IMR-90 (cell line): ENCODE results near the gene SAFB2.

ENCODE experiments used
- BHLHE40 ChIP-seq: fragments of 150-350 bp; IDR thresholded peaks from 2 replicates; pipeline ENCODE4 v1.6.1; 2016; ENCODE audit warnings: mild to moderate bottlenecking, low read depth, low read length
- CEBPB ChIP-seq: IDR thresholded peaks from 2 replicates; pipeline ENCODE4 v1.6.1; 2012; ENCODE audit warnings: low read depth, low read length, improper control_type of control experiment
- FOS ChIP-seq: fragments of 150-350 bp; IDR thresholded peaks from 2 replicates; pipeline ENCODE4 v1.6.1; 2016; ENCODE audit warnings: low read depth, low read length
- MAFK ChIP-seq: IDR thresholded peaks from 2 replicates; pipeline ENCODE4 v1.6.1; 2012; ENCODE audit warnings: low read depth, low read length, improper control_type of control experiment
- MXI1 ChIP-seq: IDR thresholded peaks from 2 replicates; pipeline ENCODE4 v1.6.1; 2012; ENCODE audit warnings: low read depth, mild to moderate bottlenecking, low read length, moderate library complexity, borderline replicate concordance
- POLR2A ChIP-seq: IDR thresholded peaks from 2 replicates; pipeline ENCODE4 v1.6.1; 2012; ENCODE audit warnings: mild to moderate bottlenecking, low read depth, low read length
- RAD21 ChIP-seq: IDR thresholded peaks from 2 replicates; pipeline ENCODE4 v1.6.1; 2012; ENCODE audit warnings: low read length, improper control_type of control experiment
- RCOR1 ChIP-seq: IDR thresholded peaks from 2 replicates; pipeline ENCODE4 v1.6.1; 2012; ENCODE audit warnings: mild to moderate bottlenecking, low read length, improper control_type of control experiment; ENCODE audit not compliant: insufficient replicate concordance
- RFX5 ChIP-seq: IDR thresholded peaks from 2 replicates; pipeline ENCODE4 v1.8.0; 2012; ENCODE audit warnings: low read depth, mild to moderate bottlenecking, low read length, moderate library complexity
- SMC3 ChIP-seq: fragments of 150-350 bp; IDR thresholded peaks from 2 replicates; pipeline ENCODE4 v1.6.1; 2016; ENCODE audit warnings: low read depth, mild to moderate bottlenecking, antibody characterized with exemption, low read length, moderate library complexity
- TF ChIP-seq, protein P1 (sequence below): conservative IDR thresholded peaks from 2 replicates; pipeline ENCODE4 v1.5.1; 2012; ENCODE audit warnings: mild to moderate bottlenecking, low read depth, low read length, improper control_type of control experiment
- TF ChIP-seq, protein P2 (sequence below): fragments of 150-350 bp; IDR thresholded peaks from 2 replicates; pipeline ENCODE4 v1.6.1; 2016; ENCODE audit warnings: low read depth, mild to moderate bottlenecking, low read length, moderate library complexity, borderline replicate concordance
- TF ChIP-seq, protein P3 (sequence below): fragments of 150-350 bp; IDR thresholded peaks from 2 replicates; pipeline ENCODE4 v1.6.1; 2017; ENCODE audit warnings: mild to moderate bottlenecking, antibody characterized with exemption, low read length, low read depth

DNA sequence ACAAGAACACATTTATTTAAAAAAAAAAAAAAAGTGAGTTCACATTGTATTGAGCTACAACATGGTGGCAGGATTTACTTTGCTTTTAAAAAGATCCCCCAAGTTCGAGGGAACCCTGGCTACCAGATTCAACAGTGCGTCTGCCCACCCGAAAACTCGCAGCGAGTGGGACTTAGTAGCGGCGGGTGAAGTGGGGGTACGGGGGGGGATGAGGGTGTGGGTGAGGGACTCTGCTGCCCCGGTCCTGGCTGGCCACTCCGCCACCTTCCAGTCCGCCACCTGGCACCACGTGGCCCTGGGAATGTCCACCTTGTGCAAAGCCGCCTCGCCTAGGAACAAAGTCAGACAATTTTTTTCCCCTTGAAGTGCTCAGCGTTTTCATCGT is 35.5 kb downstream of the SAFB2 start:
- TF ChIP-seq RAD21 (no peak), FOS (no peak), POLR2A (no peak), MAFK (no peak), RFX5 (no peak), BHLHE40 (no peak), CEBPB (no peak), SMC3 (no peak), MXI1 (no peak), RCOR1 (no peak)
- TF ChIP-seq, protein P1, sequence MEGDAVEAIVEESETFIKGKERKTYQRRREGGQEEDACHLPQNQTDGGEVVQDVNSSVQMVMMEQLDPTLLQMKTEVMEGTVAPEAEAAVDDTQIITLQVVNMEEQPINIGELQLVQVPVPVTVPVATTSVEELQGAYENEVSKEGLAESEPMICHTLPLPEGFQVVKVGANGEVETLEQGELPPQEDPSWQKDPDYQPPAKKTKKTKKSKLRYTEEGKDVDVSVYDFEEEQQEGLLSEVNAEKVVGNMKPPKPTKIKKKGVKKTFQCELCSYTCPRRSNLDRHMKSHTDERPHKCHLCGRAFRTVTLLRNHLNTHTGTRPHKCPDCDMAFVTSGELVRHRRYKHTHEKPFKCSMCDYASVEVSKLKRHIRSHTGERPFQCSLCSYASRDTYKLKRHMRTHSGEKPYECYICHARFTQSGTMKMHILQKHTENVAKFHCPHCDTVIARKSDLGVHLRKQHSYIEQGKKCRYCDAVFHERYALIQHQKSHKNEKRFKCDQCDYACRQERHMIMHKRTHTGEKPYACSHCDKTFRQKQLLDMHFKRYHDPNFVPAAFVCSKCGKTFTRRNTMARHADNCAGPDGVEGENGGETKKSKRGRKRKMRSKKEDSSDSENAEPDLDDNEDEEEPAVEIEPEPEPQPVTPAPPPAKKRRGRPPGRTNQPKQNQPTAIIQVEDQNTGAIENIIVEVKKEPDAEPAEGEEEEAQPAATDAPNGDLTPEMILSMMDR = no peak
- TF ChIP-seq, protein P2, sequence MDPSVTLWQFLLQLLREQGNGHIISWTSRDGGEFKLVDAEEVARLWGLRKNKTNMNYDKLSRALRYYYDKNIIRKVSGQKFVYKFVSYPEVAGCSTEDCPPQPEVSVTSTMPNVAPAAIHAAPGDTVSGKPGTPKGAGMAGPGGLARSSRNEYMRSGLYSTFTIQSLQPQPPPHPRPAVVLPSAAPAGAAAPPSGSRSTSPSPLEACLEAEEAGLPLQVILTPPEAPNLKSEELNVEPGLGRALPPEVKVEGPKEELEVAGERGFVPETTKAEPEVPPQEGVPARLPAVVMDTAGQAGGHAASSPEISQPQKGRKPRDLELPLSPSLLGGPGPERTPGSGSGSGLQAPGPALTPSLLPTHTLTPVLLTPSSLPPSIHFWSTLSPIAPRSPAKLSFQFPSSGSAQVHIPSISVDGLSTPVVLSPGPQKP = no peak
- TF ChIP-seq, protein P3, sequence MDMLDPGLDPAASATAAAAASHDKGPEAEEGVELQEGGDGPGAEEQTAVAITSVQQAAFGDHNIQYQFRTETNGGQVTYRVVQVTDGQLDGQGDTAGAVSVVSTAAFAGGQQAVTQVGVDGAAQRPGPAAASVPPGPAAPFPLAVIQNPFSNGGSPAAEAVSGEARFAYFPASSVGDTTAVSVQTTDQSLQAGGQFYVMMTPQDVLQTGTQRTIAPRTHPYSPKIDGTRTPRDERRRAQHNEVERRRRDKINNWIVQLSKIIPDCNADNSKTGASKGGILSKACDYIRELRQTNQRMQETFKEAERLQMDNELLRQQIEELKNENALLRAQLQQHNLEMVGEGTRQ = no peak
